Measurements from ENCODE around the gene KRT17.
"Not testable (repeated sequence)": the region's sequence is repeated elsewhere in the genome, so short reads cannot be mapped to it uniquely, and the experiment has no call there.

KRT17 gene

GRCh38 chr17:41619927-41620582 lies 4.3 kb downstream of the KRT17 start:
- DNase-seq (ENCODE audit: low read depth) = not testable (repeated sequence)

DNA sequence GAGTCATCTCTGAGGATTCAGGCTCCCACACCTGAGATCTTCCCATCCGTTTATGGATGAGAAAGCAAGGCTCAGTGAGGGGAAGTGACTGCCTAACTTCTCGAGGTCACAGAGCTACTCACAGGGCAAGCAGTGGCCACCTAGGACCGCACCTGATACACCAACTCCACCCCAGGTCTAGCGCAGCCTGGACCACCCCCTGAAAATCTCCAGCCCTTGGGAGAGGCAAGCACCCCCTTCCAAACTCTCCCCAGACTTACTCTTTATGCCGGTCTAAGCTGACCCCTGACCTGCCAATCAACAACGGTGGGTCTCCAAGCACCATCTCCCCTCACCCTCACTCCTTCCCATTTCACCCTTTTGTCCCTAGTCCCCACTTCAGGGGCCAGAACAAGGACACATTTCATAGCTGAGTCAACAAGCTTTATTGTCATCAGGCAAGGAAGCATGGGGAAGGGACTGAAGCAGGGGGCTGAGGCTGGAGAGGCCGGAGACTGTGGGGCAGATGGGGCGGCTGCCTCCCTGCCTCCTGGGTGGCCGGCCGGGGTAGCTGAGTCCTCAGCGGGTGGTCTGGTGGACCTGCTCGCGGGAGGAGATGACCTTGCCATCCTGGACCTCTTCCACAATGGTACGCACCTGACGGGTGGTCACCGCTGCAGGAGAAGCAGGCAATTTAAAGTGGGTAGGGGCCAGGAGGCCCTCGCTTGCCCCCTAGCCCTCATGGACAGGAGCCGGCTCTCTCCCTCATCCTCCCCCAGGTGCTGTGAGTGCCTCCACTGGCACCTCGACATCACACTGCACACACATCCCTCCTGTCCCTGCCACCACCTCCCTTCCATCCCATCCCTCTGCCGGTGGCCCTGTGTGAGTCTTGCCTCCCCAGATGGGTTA lies 5.1 kb downstream of the KRT17 start:
- no peak for DNase-seq (ENCODE audit: low read depth)

DNA sequence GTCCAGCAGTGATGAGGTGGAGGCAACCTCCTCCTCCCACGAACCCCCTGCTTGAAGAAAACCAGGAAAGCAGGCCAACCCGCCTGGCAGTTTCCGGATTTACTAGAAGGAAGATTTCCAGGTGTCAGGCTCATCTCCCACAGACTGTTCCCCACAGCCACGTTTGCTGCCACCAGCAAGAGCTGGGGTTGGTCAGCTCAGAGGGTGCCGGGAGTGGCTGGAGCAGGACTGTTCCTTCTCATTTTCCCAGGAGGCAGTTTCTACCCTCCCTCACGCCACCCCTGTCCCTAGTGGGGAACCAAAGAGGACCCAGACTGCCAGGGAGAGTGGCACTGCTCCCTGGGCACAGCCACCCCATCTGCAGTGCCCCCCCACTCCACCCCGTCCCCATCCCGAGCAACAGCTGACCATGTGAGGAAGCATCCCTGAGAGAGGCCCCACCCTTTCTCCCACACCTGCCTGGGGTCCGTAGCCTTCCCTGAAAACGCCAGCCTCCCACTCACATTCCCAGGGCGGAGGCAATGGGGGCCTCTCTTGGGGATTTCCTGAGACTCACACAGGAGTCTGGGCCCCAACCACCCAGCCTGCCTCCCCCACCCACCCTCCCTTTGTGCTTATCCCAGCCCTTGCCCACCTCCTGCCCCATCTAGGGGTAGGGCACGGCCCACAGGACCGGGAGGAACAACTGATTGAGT lies 5.9 kb downstream of the KRT17 start:
- DNase-seq (ENCODE audit: low read depth) = no peak

DNA sequence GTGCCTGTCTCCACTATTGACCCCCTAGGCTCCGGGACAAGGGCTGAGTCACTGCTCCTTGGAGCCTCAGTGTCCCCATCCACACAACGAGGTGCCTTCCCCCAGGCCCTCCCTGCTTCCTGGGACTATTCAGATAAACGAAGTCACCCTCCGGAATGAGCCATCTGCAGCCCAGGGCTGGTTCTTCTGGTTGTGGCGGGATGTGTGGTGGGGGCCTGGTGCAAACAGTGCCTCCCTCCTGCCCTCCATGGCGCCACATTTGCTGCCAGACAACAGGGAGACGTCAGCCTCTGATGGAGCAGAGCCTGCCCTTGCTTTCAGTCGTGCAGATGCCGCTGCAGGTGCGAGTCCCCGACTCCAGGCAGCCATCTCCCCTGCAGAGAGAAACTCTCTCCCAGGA lies 6.7 kb downstream of the KRT17 start:
- no peak for DNase-seq (ENCODE audit: low read depth)

DNA sequence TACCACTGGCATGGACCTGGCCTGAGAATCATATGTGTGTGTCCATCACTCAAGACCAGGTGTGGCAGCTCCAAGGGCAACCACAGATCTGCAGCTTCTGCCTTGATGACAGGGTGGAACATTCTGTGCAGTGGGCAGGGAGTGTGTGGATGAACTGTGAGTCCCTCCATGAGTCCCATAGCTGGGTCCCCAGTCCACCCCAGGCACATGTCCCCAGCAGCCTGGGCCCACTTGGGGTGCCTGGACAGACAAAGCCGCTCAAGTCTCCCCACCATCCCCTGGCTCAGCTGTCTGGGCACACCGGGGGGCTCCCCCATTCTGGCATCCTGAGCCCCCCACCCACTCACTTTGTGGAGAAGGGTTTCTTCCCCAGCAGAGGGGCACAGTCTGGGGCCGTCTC lies 7.2 kb downstream of the KRT17 start:
- DNase-seq (ENCODE audit: low read depth) = no peak

GRCh38 chr17:41616486-41616885 lies 7.9 kb downstream of the KRT17 start:
- DNase-seq (ENCODE audit: low read depth) = not testable (repeated sequence)

- DNase-seq (ENCODE audit: low read depth) = no peak
These were observed 8.9 kb downstream of the KRT17 start for GRCh38 chr17:41615454-41615853.

GRCh38 chr17:41614767-41615166 lies 9.6 kb downstream of the KRT17 start:
- not testable (repeated sequence) for DNase-seq (ENCODE audit: low read depth)

DNA sequence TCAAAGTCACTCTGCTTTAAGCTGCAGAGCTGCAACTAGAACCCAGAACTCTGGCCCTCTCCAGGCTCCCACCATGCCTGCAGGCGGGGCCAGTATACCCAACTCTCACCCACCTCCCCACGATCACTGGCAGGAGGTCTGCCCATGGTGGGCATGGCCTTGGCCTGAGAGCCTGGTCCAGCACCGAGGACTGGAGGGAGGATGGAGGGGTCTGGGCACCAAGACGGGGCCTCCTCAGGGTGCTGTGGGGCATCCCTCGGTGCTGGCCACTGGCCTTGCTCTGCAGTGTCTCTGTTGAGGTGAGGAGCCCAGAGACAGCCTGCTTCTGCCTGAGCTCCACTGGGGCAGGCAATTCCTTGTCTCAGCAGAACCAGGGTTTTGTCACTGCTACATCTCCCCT lies 10.3 kb downstream of the KRT17 start:
- DNase-seq (ENCODE audit: low read depth) = no peak

GRCh38 chr17:41613277-41614082 lies 10.9 kb downstream of the KRT17 start:
- no peak for DNase-seq (ENCODE audit: low read depth)

- not testable (repeated sequence) for DNase-seq (ENCODE audit: low read depth)
These were observed 11.8 kb downstream of the KRT17 start, which contains the start of gene KRT16 for GRCh38 chr17:41612376-41613160. Gene KRT16, minus strand, starts transcription at chr17:41612767. Its CDS starts 79 bp downstream, at chr17:41612688.

DNA sequence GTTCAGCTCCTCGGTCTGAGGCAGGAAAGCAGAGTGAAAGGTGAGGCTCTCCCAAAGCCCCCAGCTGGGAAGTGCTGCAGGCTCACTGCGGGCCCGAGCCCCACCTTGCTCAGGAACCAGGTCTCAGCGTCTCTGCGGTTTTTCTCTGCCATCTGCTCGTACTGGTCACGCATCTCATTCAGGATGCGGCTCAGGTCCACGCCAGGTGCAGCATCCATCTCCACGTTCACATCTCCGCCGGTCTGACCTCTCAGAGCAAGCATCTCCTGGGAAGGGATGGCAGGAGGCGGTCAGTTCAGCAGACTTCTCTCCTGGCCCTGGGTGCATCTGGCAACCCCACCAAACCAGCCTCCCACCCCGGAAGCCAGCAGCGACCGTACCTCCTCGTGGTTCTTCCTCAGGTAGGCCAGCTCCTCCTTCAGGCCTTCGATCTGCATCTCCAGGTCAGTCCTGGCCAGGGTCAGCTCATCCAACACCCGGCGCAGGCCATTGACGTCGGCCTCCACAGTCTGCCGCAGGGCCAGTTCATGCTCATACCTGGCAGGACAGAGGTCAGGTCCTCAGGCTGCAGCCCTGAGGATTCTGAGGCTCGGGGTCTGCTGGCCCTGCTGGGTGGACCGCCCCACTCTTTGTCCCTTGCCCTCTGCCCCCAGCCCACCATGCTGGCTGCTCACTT lies 13.3 kb downstream of the KRT17 start:
- no peak for DNase-seq (ENCODE audit: low read depth)

DNA sequence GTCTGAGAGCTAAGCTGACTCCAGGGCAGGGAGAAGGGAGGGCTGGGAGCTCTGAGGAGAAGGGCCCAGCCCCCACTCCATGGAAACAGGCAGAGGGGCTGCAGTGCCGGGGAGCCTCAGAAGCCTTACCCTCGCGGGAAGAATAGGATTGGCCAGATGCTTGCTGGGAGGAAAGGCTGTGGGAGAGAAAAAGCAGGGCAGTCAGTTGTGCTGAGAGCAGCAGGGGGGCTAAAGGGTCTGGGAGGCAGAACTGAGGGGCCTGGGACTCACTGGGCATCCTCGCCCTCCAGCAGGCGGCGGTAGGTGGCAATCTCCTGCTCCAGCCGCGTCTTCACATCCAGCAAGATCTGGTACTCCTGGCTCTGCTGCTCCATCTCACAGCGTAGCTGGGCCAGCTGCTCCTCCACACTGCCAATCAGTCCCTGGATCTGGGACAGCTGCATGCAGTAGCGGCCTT lies 14.3 kb downstream of the KRT17 start:
- DNase-seq (ENCODE audit: low read depth) = not testable (repeated sequence)

DNA sequence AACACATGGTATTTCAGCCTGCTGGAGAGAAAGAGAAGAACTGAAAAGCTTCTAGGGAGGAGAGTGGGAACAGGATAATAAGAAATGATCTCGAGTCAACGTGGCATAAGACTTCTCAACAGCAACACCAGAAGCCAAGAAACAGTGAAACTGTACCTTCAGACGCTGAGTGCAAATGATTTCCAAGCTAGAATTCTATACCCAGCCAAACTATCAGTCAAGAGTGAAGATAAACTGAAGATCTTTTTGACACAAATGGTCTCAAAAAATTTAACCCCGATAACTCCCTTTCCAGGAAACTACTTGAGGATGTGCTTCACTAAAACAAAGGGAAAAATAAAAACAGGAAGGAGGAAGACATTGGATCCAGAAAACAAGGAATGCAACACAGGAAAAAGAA lies 17.4 kb downstream of the KRT17 start:
- not testable (repeated sequence) for DNase-seq (ENCODE audit: low read depth)

- no peak for DNase-seq (ENCODE audit: low read depth)
These were observed 21.9 kb downstream of the KRT17 start for GRCh38 chr17:41602524-41602923.

DNA sequence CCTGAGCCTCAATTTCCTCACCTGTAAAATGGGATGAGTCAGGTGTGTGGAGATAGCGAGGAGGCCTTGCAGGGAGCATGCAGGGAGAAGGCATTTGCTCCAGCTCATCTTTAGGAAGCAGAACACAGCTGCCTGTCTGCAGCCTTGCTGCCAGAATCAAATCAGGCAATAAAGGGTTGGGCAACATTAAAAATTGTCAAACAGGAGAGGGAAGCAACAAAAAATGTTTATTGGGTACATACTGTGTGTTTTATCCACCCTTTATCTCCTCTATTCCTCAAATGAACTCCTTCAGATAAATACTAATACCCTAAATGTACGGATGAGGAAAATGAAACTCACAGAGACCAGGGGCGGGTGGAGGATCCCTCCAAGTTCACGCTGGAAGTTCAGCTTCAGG lies 24.1 kb downstream of the KRT17 start:
- no peak for DNase-seq (ENCODE audit: low read depth)

DNA sequence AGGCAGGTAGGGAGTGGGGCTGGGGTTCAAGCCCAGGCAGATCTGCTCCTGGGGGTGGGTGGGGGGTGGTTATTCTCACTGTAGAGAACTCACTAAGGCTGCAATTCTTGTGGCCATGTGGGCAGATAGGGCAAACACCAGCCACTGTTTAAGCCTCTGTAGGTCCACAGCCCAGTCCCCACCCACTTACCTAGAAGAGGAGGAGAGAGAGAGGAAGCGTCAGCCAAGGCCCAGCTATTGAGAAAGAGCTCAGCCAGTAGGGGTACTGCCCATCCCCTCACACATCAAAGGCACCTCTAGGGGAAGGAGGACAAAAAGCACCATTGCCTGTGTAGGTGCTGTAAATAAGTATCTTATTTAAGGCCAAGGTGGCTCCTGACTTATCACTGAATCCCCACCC lies 24.7 kb downstream of the KRT17 start:
- DNase-seq (ENCODE audit: low read depth) = no peak

DNA sequence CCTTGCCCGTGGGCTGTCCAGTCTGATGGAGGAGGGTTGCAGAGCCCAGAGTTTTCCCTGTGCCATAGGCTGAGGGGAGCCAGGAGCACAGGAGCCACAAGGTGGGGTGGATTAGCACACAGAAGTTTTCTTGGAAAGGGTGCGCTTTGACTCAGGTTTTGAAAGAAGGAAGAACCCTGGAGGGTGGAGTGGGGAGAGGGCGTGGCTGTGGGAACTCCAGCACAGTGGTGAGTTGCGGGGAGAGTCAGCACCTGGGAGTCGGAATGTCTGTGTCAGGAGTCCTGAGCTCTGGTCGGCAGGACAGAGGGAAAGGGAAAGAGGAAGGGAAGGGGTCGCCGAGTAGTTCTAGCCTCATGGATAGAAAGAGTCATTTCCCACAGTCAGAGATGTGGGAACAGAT lies 28.8 kb downstream of the KRT17 start:
- DNase-seq (ENCODE audit: low read depth) = no peak

- no peak for DNase-seq (ENCODE audit: low read depth)
These were observed 29.9 kb downstream of the KRT17 start for GRCh38 chr17:41594363-41594915.

Data from activated T-cell treated with anti-CD3 and anti-CD28 coated beads for 24 hours (primary cell).